Measurements from ENCODE around the gene SMIM43.

The SMIM43 gene

DNA sequence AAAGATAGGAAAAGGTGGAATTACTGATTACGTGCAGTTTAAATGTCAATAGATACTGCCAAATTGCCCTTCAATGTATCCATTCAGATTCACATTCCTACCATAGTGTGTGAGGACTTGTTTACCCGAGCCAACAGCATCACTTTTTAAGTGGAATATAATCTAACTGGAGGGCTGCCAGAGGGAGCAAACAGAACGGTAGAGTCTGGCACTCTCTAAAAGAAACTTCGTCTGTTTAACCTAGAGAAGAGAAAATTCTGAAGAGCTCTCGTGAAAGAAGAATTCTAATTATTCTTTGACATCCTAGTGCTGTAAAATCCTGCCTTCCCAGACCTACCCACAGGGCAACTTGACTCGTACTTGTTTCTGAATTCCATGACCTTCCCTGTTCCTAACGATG is 23.2 kb downstream of the SMIM43 start:
- TF ChIP-seq, protein P1, sequence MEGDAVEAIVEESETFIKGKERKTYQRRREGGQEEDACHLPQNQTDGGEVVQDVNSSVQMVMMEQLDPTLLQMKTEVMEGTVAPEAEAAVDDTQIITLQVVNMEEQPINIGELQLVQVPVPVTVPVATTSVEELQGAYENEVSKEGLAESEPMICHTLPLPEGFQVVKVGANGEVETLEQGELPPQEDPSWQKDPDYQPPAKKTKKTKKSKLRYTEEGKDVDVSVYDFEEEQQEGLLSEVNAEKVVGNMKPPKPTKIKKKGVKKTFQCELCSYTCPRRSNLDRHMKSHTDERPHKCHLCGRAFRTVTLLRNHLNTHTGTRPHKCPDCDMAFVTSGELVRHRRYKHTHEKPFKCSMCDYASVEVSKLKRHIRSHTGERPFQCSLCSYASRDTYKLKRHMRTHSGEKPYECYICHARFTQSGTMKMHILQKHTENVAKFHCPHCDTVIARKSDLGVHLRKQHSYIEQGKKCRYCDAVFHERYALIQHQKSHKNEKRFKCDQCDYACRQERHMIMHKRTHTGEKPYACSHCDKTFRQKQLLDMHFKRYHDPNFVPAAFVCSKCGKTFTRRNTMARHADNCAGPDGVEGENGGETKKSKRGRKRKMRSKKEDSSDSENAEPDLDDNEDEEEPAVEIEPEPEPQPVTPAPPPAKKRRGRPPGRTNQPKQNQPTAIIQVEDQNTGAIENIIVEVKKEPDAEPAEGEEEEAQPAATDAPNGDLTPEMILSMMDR (conservative IDR thresholded peaks at IDR 0.05; ENCODE audit: low read depth): no peak
- no peak for DNase-seq (ENCODE audit: low spot score)
- no peak overlapping the region for H3K27ac ChIP-seq
- CTCF ChIA-PET: no interaction called here
- POLR2A ChIA-PET (ENCODE audit: low non-redundant PET): no interaction called here

- ChIA-PET CTCF (interaction anchor here (0.6 kb wide), 1 partner anchor 449 kb away, joined by 3 read pairs; no protein-coding TSS in a partner anchor), POLR2A (ENCODE audit: low non-redundant PET) (no interaction called here)
- TF ChIP-seq, protein P1 (conservative IDR thresholded peaks at IDR 0.05; ENCODE audit: low read depth): no peak
- no peak overlapping the region for H3K27ac ChIP-seq
- DNase-seq (ENCODE audit: low spot score): no peak
Measured at GRCh38 chr4:121740796-121741409, 24.1 kb downstream of the SMIM43 start.

GRCh38 chr4:121739575-121739974 is 25.4 kb downstream of the SMIM43 start:
- ChIA-PET CTCF (no interaction called here), POLR2A (ENCODE audit: low non-redundant PET) (no interaction called here)
- TF ChIP-seq, protein P1 (conservative IDR thresholded peaks at IDR 0.05; ENCODE audit: low read depth): no peak
- no peak for DNase-seq (ENCODE audit: low spot score)
- no peak overlapping the region for H3K27ac ChIP-seq

- ChIA-PET POLR2A (ENCODE audit: low non-redundant PET) (no interaction called here), CTCF (no interaction called here)
- H3K27ac ChIP-seq: no peak overlapping the region
- TF ChIP-seq, protein P1 (conservative IDR thresholded peaks at IDR 0.05; ENCODE audit: low read depth): no peak
- no peak for DNase-seq (ENCODE audit: low spot score)
Measured at GRCh38 chr4:121738780-121739535, 26.0 kb downstream of the SMIM43 start.

- POLR2A ChIA-PET (ENCODE audit: low non-redundant PET): no interaction called here
- no peak for DNase-seq (ENCODE audit: low spot score)
- CTCF ChIA-PET: interaction anchor here (0.7 to 1.6 kb wide), 3 partner anchors 41 to 546 kb away, joined by 3 to 10 read pairs (median 4); partner anchors contain the start of gene ANXA5
- TF ChIP-seq, protein P1 (conservative IDR thresholded peaks at IDR 0.05; ENCODE audit: low read depth): no peak
- H3K27ac ChIP-seq: no peak overlapping the region
Measured at GRCh38 chr4:121737846-121738554, 27.0 kb downstream of the SMIM43 start.

DNA sequence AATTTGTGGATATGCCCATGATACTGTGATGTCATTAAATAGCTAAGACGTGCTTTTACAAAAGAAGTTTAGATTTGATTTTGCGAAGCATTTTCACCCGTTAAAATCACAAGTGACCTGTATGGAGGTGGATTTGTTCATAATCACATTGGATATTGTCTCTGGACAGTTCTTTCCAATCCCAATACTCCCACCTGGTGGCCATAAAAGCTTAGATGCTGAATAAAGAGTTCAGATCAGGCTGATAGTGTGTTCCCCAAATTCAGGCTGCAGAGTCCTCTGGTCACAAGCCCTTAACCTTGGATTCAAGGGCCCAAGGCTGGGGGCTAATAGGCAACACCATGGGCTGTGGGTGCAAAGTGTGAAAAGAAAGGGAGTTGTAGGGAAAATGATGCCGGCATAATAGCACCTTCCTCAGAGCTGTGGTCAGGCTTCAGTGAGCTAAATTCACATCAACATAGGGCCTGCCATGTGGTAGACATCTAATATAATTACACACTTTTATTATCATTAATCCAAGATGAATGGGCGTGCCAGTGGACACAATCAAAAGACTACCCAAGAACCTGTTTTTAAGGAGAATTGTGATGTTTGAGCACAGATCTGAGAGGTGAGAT is 28.1 kb downstream of the SMIM43 start:
- DNase-seq (ENCODE audit: low spot score): peak; percentile 67
- POLR2A ChIA-PET (ENCODE audit: low non-redundant PET): no interaction called here
- TF ChIP-seq, protein P1 (conservative IDR thresholded peaks at IDR 0.05; ENCODE audit: low read depth): peak; percentile 66
- H3K27ac ChIP-seq: no peak overlapping the region
- CTCF ChIA-PET: interaction anchor here (0.5 to 1.6 kb wide), 8 partner anchors 8 to 544 kb away, joined by 3 to 10 read pairs (median 4); partner anchors contain the start of gene ANXA5
